Activated T-cell treated with anti-CD3 and anti-CD28 coated beads for 24 hours (primary cell): ENCODE data around the gene DGCR8.

Experiments
- DNase-seq: peaks from one replicate; pipeline ENCODE4 v3.0.0-alpha.2; 2020; ENCODE audit warnings: low read depth

Gene DGCR8

DNA sequence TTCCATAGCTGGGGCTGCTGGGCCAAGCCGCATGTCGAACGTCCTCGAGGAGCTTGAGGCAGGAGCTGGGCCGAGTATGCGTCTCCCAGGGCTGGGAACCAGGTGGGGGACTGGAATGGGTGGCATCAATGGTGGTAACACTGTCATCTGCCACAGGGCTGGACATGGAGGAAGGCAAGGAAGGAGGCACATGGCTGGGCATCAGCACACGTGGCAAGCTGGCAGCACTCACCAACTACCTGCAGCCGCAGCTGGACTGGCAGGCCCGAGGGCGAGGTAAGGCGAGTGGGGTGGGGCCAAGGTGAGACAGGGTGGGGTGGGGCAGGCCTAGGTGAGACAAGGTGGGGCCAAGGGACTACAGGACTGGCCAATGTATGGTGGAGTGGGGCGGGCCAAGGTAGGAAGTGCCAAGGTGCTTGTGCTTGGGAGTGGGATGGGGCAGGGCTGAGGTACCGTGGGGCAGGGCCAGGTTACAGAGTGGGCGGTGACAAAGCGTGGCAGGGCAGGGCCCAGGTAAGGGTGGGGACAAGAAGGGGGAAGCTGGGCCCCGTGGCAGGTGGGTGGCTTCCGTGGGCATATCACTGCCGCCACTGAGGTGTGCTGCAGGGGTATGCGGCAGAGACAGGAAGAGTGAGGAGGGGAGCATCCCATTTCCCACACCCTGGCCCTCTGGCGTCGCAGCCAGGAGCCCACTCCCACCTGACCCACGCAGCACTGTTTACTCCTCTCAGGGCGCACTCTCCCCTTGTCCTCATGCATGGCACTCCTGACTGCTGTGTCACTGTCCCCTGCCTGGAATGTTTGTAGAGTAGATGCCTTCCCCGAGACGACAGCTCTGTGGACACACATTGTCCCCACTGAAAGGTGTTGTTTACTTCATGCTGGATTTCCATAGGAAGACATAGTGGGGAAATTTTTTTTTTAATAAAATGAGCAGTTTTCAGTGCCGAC lies 27.5 kb upstream of the DGCR8 start:
- DNase-seq = no peak

DNA sequence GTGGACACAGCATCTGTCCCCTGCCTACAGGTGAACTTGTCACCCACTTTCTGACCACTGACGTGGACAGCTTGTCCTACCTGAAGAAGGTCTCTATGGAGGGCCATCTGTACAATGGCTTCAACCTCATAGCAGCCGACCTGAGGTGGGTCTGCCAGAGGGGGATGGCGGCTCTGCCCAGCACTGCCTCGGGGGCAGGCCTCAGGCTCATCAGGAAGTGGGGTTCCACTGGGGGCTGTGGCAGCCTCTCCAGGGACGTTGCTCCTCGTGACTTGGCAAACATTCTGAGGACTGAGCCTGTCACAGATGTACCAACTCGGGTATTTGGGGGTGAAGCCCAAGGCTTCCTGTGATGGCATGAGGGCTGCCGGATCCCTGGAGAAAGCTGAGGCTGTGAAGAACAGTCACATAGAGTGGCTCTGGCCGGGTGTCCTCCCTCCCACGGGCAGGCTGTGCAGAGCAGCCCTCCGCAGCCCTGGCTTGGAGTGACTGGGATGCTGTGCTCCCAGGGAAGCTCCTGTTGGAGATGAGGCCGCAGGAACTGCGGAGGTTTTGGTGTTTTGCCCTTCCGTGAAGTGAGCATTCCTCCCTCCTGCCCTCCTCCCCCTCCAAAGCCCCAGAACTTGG lies 26.5 kb upstream of the DGCR8 start:
- no peak for DNase-seq

DNA sequence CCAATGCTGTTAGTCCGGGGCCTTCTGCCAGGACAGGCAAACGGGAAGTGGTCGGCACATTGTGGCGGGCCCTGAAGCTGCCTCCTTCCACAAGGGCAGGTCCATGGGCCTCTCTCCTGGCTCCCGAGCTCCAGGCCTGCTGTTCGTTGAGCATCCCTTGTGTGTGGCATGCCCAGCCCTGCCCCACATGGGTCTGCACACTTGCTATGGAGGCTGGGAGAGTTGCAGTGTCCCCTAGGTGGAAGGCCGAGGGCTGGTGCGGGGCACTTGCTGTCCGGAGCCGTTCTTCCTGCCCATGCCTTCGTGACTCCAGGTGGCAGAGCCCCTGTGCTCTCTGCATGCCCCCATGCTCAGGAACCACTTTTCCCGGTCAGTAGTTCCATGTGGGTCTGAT lies 26.0 kb upstream of the DGCR8 start:
- DNase-seq = no peak

DNA sequence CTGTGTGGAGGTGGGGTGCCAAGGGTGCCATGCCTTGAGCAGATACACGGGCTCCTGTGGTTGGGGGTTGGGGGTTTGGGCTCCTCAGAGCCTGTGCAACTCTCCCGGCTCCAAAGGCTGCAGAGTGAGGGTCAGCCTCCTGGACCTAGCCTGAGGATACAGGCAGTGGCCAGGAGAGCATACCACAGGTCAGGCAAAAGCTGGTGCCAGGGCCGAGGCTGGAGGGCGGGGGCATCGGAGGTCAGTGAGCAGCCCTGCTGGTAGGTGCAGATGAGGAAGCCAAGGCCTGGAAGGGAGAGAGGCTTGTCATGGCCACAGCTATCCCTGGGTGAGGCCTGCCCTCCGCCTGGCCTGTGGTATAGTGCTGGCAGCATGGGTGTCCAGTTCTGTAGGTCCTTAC lies 25.6 kb upstream of the DGCR8 start:
- no peak for DNase-seq

DNA sequence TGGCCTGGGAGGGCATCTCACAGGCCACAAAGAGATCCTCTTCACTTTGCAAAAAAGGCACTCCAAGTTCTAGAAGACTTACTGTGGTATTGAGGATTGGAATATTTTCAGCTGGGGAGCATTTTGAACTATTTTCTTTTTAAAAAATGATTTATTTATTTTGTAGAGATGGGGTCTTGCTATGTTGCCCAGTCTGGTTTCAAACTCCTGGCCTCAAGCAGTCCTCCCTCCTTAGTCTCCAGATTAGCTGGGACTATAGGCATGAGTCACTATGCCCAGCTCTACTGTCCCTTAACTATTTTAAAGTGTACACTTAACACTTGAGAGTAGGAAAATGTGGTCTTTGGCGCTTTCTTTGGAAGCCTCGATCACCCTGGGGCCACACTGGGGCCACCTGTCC lies 24.9 kb upstream of the DGCR8 start:
- no peak for DNase-seq

DNA sequence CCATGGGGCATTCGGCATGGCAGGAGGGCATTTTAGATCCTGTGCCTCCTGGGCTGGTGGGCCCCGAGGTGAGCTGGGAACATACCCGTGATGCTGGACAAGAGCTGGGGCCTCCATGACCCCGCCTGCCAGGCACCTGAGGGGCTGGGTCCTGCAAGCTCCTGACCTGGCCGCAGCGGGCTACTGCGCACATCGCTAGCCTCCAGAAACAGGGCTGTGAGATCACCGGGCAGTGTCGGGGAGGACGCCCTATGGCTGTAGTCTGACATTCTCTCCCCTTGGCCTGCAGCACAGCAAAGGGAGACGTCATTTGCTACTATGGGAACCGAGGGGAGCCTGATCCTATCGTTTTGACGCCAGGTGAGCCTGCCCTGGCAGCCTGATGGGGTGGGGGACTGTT lies 24.4 kb upstream of the DGCR8 start:
- no peak for DNase-seq

DNA sequence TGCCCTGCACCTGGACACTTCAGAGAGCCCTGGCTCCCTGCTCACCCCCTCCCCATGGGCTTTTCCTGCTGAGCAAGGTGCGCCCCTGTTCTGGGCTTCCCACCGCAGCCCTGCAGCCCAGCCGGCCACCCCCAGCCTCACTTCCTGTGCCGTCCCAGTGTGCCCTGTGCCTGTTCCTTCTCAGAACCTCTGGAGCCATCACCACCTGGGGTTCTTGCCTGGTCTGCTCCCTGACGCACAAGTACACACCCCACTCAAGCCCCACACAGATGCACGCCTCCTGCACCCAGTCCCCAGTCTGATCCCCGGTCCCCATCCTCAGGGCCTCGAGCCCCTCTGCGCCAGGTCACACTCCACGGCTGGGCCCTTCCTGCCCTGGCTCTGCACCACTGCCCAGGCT lies 23.9 kb upstream of the DGCR8 start:
- no peak for DNase-seq

DNA sequence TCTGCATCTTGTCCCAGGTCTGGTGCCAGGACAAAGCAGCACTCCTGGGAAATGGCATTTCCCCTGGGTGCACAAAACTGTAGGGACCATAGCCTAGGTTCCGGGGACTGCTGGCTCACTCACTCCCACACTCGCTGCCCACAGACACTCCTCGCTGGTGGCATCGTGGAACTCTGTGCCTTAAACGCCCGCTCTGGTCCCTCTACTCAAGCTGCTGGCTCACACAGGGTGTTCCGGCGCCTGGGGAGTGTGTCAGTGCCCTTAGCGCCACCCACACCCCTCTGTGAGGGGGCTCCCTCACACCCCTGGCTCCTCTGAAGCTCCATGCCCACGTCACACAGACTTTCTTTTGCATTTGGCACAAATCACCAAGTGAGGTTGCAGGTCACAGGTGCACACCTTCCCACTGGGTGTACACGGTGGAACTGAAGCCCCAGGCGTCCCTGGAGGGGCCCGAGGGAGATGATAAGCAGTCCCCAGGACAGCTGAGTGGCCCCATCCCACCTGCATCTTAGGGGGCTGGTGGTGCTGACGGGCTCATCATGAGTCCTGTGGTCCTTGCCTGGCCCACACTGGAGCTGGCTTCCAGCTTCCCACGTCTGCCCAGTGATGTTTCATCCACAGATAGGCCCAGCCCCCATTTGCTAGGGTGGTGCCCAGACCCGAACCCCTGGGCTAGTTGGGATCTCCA lies 23.2 kb upstream of the DGCR8 start:
- DNase-seq = no peak

DNA sequence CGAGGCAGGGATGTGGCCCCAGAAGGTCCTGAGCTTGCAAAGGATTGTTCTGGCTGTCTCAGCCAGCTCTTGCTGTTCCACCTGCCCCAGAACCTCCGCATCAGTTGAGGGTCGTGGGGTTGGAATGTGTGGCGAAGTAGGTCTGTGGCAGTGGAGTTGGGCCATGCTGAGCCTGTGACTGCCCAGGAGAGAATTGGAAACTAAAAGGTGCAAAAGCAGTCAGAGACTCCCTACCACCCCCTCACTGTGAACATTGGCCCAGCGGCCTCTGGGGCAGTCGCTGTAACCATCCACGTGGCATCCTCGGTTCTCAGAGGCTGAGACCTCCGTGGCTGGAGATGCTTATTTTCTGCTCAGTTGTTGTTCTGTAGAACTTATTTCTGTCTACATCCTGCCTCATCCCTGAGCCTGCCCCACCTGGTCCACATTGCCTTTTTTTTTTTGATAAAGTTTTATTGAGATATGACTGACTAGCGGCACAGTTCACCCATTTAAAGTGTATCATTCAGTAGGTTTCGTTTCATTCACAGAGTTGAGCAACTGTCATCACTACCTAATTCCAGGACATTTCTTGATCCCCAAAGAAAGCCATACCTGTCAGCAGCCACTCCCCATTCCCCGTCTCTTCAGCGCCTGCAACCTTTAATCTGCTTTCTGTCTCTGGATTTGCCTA lies 22.3 kb upstream of the DGCR8 start:
- DNase-seq = no peak

DNA sequence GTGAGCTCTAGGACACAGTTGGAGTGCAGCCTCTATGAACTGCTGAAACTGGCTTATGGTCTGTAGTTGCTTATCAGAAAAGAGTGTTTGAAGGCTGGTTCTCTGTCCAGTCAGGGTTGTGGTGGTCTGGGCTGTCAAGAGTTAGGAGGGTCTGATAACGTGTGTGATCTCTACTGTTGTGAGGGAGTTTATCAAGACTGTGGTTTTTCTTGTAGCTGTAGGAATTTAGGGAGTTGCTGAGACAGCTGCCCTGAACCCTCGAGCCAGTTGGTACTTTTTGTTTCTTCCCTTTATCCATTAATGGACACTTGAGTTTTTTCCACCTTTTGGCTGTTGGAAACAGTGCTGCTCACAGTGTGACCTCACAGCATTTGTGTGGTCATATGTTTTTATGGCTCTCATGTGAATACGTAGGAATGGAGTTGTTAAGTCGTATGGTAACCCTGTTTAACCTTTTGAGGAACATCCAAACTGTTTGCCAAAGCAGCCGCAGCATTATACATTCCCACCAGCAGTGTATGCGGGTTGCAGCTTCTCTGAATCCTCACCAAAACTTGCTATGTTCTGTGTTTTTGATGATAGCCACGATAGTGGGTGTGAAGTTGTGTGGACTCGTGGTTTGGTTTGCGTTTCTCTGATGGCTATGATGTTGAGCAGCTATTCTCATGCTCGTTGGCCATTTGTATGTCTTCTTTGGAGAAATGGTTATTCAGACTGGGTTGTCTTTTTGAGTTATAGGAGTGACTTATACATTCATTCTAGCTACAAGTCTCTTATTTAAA lies 20.9 kb upstream of the DGCR8 start:
- DNase-seq = no peak

DNA sequence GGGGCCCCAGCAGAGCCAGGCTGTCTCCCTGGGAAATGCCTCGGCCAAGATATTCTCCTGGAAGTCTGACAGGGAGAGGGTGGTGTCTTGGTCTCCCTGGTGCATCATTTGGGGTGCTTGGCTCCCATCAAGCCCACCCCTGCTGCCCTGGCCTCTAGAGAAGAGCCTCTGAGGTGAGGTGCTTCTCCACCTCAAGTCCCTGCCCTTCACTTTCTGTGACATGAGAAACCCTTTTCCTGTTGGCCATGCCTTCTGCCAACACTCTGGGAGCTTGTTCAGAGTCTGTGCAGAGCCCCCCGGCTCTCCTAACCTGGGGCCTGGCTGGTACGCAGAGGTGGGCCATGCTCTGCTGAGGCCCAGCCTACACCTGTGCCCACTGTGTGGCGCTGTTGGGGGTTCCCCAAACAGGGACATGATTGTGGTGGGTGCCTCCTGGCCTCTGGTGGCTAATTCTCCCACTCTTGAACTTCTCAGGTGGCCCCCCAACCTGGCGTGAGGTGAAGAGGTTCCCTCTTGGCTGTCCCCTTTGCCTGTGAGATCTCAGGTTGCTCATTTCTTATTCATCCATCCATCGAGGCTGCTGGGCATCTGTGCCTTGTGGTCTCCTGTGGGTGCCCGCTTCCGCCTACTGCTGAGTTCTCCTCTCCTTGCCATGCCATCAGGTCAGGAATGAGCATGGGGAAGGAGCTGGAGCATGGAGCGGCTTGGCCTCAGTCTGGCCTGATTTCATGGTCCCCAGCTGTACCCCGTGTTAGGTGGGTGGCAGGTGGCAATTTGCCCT lies 19.2 kb upstream of the DGCR8 start:
- DNase-seq = no peak

DNA sequence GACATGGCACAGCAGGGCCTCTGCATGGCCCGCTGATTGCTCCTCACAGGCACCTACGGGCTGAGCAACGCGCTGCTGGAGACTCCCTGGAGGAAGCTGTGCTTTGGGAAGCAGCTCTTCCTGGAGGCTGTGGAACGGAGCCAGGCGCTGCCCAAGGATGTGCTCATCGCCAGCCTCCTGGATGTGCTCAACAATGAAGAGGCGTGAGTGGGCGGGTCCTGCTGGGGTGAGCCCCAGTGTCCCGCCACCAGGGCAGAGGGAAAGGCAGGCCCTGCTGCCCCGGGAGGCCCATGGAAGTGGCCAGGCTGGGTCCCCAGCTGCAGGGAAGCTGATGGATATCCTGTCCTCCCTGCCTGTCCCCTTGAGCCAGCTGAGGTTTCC lies 18.6 kb upstream of the DGCR8 start:
- DNase-seq = no peak

DNA sequence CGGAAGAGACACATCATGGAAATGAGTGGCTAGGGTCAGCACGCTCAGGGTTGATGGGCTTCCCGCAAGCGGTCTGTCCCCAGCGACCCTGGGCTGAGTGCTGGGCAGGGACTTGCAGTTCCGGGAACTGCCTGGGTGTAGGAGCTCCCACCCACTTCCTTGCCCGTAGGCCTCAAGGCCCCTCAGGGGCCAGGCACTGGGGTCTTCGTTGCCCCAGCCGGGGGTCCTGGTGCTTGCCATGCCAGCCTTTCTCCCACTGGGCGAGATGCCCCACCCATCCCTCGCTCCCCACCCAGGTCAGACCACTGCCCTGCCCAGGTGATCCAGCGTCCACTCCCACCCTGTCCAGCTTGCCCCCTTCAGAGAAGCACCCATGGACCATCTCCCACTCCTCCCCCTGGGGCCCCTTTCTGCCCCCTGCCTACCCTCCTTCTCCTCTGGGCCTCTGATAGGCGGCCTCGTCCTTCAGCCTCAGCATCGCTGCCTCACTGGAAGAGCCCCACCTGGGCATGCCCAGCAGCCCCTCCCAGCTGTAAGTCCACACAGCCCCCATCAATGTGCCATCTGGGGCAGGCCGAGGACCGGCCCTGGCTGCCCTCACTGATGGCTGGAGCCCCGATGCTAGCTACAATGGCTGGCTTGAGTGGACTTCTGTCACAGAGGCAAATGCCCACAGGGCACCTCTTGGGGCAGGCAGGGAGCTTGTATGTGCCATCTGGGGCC lies 17.8 kb upstream of the DGCR8 start:
- no peak for DNase-seq

DNA sequence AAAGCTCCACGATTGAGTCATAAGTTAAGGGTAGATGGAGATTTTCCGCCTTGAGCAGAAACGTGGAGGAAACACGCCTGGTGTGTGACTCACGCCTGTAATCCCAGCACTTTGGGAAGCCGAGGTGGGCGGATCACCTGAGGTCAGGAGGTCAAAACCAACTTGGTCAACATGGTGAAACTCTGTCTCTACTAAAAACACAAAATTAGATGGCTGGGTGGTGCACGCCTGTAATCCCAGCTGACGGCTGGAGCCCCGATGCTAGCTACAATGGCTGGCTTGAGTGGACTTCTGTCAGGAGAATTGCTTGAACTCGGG lies 17.3 kb upstream of the DGCR8 start:
- DNase-seq = no peak

DNA sequence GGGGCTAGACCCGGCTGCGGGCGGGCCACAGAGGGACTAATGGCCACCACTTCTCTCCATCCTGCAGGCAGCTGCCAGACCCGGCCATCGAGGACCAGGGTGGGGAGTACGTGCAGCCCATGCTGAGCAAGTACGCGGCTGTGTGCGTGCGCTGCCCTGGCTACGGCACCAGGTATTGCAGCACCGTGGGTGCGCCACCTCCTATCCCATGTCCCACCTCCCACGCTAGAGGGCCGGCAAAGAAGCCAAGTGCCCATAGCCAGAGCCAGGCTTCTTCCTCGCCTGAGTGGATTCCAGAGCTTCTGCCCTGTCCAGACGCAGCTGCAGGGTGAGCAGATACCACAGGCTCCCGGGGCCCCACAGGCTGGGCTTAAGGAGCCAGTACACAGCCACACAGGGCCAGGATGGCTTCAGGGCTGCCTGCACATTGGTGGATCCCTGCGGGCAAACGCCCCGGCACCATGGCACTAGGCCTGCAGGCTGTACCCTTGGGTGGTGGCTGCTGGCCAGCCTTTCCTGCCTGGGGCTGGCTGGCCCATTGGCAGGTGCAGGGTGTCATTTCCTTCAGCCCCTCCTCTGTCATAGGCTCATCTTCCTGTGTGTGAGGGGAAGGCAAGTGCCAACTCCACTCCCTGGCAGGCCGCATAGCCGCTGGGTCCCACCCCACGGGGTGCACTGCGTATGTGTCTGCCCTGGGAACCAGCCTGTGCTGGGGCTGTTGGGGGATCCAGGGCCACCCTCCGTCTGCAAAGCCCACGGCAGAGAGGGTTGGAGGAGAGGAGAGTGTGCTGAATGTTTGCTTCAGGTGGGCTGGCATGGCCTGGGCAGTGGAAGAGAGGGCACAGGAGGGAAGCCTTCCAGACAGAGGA lies 16.5 kb upstream of the DGCR8 start:
- DNase-seq = no peak

DNA sequence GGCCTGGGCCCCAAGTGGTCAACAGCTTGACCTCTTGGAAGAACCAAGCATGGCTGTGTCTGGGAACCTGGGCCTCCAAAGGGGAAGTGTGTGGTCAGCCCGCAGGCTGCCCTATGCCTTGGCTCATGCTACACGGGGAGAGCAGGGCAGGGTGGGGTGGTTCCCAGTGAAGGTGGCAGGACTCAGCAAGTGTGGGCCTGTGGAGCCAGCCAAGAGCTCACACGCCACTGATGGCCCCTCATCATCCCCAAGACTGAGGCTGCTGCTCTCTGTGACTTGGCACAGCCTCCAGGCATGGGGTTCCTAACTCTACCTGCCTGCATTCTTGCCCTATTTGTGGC lies 15.9 kb upstream of the DGCR8 start:
- no peak for DNase-seq

DNA sequence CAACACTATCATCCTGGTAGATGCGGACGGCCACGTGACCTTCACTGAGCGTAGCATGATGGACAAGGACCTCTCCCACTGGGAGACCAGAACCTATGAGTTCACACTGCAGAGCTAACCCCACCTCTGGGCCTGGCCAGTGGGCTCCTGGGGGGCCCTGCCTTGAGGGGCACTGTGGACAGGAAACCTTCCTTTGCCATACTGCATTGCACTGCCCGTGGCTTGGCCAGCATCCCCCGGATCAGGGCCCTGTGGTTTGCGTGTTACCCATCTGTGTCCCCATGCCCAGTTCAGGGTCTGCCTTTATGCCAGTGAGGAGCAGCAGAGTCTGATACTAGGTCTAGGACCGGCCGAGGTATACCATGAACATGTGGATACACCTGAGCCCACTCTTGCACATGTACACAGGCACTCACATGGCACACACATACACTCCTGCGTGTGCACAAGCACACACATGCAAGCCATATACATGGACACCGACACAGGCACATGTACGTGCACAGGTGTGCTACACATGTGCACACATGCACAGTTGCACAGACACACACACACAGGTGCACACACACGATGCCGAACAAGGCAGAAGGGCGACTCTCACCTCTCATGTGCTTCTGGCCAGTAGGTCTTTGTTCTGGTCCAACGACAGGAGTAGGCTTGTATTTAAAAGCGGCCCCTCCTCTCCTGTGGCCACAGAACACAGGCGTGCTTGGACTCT lies 15.3 kb upstream of the DGCR8 start:
- no peak for DNase-seq

DNA sequence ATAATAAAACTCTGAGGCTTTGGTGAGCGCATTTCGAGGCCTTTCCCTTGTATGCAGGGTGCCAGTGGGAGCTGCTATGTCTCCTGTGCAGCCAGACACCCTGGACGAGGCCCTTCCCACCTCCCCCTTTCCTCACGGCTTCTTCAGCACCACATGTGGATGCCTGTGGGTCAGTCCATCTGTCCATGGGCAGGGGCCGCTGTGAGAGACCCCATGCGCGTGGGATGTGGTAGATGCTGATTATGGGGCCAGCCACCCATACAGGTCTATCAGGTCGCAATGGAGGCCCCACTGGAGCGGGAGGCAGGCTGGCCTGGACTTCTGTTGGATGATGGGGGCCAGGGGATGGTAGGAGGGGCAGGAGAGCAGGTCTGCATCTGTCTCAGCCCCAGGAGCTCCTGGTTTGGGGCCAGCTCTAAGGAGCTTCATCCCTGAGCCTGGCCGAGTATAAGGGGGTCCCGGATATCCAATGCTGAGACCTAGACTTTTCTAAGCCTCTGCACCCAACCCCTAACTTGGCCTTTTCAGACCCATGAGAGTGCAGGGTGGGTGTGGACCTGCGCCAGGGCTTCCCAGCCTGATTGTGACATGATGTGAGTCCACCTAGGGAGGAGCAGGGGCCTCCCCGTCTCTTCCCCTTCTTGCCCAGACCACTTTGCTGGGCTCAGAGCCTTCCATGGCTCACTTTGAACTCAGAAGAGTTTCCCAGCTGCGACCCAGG lies 14.0 kb upstream of the DGCR8 start:
- DNase-seq = no peak
